ENCODE data around the gene ABCC10. TPM values are rescaled to one million over a fixed set of nuclear protein-coding genes. Genes with fewer than 3 reads are reported as not detected.

Gene ABCC10
- total RNA-seq, 1 experiment from 2014 or later = 28.4 TPM

- Histone ChIP-seq H3K9me2 (ENCODE audit: insufficient read depth) (no peaks in the 10 kb centered on the region; the same call in 1 of the 2 replicates), H3K27me3 (ENCODE audit: insufficient read depth, low read depth) (no peaks in the 10 kb centered on the region), H3K36me3 (ENCODE audit: low read depth) (no peaks in the 10 kb centered on the region), H3K4me2 (peak within 1 kb of the TSS; percentile 98), H4K20me1 (ENCODE audit: insufficient read depth) (no peaks in the 10 kb centered on the region), H3K9me3 (ENCODE audit: insufficient read depth, low read depth) (no peaks in the 10 kb centered on the region), H3K4me3 (peak within 1 kb of the TSS; percentile 91), H3K79me2 (ENCODE audit: low read depth) (peaks cover 43% of the 10 kb centered on the region), H2AFZ (peak within 1 kb of the TSS; percentile 94), H3F3A (ENCODE audit: insufficient read depth, low read depth) (peaks cover 37% of the 10 kb centered on the region), H3K4me1 (replicated peaks; ENCODE audit: insufficient read depth) (peaks cover 53% of the 10 kb centered on the region), H3K27ac (peak within 1 kb of the TSS; percentile 34)
- POLR2A ChIA-PET (ENCODE audit: unreplicated experiment) = interaction anchor here (0.6 to 0.7 kb wide), 5 partner anchors 19 to 1562 kb away, joined by 3 to 12 read pairs (median 5); no protein-coding TSS in a partner anchor
- intact Hi-C loops (cut with micrococcal nuclease; ENCODE audit: unreplicated experiment) = loop anchor here (2.0 kb wide), 1 partner anchor 19 kb away; no protein-coding TSS in a partner anchor
- peak; percentile 73 to 93 for DNase-seq
- BruUV-seq (replicated peaks) = no TSS peak
- CTCF ChIA-PET = interaction anchor here (0.6 to 0.7 kb wide), 3 partner anchors 14 to 180 kb away, joined by 3 to 6 read pairs (median 6); no protein-coding TSS in a partner anchor
- TF ChIP-seq, protein P1, sequence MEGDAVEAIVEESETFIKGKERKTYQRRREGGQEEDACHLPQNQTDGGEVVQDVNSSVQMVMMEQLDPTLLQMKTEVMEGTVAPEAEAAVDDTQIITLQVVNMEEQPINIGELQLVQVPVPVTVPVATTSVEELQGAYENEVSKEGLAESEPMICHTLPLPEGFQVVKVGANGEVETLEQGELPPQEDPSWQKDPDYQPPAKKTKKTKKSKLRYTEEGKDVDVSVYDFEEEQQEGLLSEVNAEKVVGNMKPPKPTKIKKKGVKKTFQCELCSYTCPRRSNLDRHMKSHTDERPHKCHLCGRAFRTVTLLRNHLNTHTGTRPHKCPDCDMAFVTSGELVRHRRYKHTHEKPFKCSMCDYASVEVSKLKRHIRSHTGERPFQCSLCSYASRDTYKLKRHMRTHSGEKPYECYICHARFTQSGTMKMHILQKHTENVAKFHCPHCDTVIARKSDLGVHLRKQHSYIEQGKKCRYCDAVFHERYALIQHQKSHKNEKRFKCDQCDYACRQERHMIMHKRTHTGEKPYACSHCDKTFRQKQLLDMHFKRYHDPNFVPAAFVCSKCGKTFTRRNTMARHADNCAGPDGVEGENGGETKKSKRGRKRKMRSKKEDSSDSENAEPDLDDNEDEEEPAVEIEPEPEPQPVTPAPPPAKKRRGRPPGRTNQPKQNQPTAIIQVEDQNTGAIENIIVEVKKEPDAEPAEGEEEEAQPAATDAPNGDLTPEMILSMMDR (conservative IDR thresholded peaks at IDR 0.05) = no peak
- no peak for TF ChIP-seq EZH2 (IDR thresholded peaks at IDR 0.05; ENCODE audit: low read depth)
These were observed 50.1 kb downstream of the ABCC10 start, which contains the start of gene TJAP1 for GRCh38 chr6:43477235-43478007. TJAP1 (plus strand) TSS chr6:43477570; CDS start chr6:43499002, 21,432 bp downstream.

DNA sequence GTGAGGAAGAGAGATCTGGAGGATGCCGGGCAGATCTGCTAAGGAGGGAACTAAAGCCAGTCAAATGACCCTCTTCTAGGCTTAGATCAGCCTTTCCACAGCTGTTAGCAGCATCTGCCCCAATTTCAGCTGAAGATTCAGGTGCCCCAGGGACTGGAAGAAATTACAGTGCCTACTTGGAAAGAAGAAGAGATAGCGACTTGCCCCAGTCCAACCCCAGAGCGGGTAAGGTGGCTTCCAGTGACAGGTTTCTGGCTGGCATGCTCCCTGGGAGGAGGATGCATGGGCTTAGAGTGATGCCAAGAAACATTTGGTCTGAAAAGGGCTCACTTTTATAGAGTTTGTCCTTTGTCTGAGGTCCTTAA is 50.6 kb downstream of the ABCC10 start:
- Histone ChIP-seq H3K4me2 (peak overlapping the region; percentile 98), H3K27ac (0 out of 2 replicates have a peak overlapping the region, but pooled peaks have one; percentile 34), H3K4me3 (peak overlapping the region; percentile 91), H4K20me1 (ENCODE audit: insufficient read depth) (no peaks in the 10 kb centered on the region), H3K79me2 (ENCODE audit: low read depth) (peaks cover 49% of the 10 kb centered on the region), H2AFZ (peak overlapping the region; percentile 94), H3F3A (ENCODE audit: insufficient read depth, low read depth) (peaks cover 37% of the 10 kb centered on the region), H3K4me1 (replicated peaks; ENCODE audit: insufficient read depth) (peaks cover 57% of the 10 kb centered on the region), H3K27me3 (ENCODE audit: insufficient read depth, low read depth) (no peaks in the 10 kb centered on the region), H3K36me3 (ENCODE audit: low read depth) (no peaks in the 10 kb centered on the region), H3K9me3 (ENCODE audit: insufficient read depth, low read depth) (no peaks in the 10 kb centered on the region), H3K9me2 (ENCODE audit: insufficient read depth) (no peaks in the 10 kb centered on the region; the same call in 1 of the 2 replicates)
- intact Hi-C loops (cut with micrococcal nuclease; ENCODE audit: unreplicated experiment) = no loop called here
- POLR2A ChIA-PET (ENCODE audit: unreplicated experiment) = interaction anchor here (0.6 kb wide), 2 partner anchors 18 to 1563 kb away, joined by 4 to 5 read pairs; no protein-coding TSS in a partner anchor
- CTCF ChIA-PET = interaction anchor here (0.6 kb wide), 2 partner anchors 47 to 181 kb away, joined by 3 to 6 read pairs; no protein-coding TSS in a partner anchor
- DNase-seq = no peak
- TF ChIP-seq, protein P1 (conservative IDR thresholded peaks at IDR 0.05) = no peak
- no peak for TF ChIP-seq EZH2 (IDR thresholded peaks at IDR 0.05; ENCODE audit: low read depth)
- BruUV-seq (replicated peaks) = no TSS peak

DNA sequence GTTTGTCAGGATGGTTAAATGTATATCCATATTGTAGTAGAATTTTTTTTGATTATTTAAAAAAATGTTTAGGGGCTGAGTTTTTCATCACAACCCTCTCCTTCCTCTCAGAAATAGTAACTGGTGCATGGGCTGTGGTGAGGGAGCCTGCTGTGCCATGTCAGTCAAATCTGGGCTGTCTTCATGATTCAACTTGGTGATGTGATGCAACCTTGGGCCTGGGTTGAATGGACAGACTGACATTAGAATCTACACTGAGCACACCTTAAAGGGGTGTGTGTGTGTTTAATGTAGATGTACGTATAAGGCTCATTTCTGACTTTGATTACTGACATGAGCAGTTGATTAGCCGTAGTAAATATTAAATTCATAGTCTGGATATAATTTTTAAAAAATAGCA is 53.7 kb downstream of the ABCC10 start:
- Histone ChIP-seq H3K27ac (peak overlapping the region; percentile 84), H3K79me2 (ENCODE audit: low read depth) (peaks cover 66% of the 10 kb centered on the region), H3K4me2 (peak overlapping the region; percentile 50), H4K20me1 (ENCODE audit: insufficient read depth) (no peaks in the 10 kb centered on the region), H3K4me1 (replicated peaks; ENCODE audit: insufficient read depth) (peaks cover 57% of the 10 kb centered on the region), H3F3A (ENCODE audit: insufficient read depth, low read depth) (peaks cover 37% of the 10 kb centered on the region), H3K36me3 (ENCODE audit: low read depth) (no peaks in the 10 kb centered on the region), H3K4me3 (peak overlapping the region; percentile 37; the same call in 1 of the 2 replicates), H3K27me3 (ENCODE audit: insufficient read depth, low read depth) (no peaks in the 10 kb centered on the region), H3K9me2 (ENCODE audit: insufficient read depth) (no peaks in the 10 kb centered on the region; the same call in 1 of the 2 replicates), H2AFZ (no peak overlapping the region), H3K9me3 (ENCODE audit: insufficient read depth, low read depth) (no peaks in the 10 kb centered on the region)
- TSS peak; percentile 80 for BruUV-seq (replicated peaks)
- TF ChIP-seq EZH2 (IDR thresholded peaks at IDR 0.05; ENCODE audit: low read depth) = no peak
- TF ChIP-seq, protein P1 (conservative IDR thresholded peaks at IDR 0.05) = no peak
- intact Hi-C loops (cut with micrococcal nuclease; ENCODE audit: unreplicated experiment) = no loop called here
- DNase-seq = peak in 1 of 2 experiments; percentile 67
- POLR2A ChIA-PET (ENCODE audit: unreplicated experiment) = interaction anchor here (0.6 kb wide), 2 partner anchors 11 to 1077 kb away, joined by 4 to 13 read pairs; no protein-coding TSS in a partner anchor
- CTCF ChIA-PET = interaction anchor here (0.7 kb wide), 1 partner anchor 13 kb away, joined by 17 read pairs; no protein-coding TSS in a partner anchor
